Stimulated activated CD4-positive, alpha-beta T cell treated with anti-CD3 and anti-CD28 coated beads, Interleukin-4, amount 100 ng/mL, for 48 hours (primary cell): Measurements from ENCODE around the gene BTBD17.

Experiments
- DNase-seq, 2 donors: peaks; one replicate each; pipeline ENCODE4 v3.0.0-alpha.2; 2020; ENCODE audit warnings: low read depth in 2 of 2

BTBD17 gene

GRCh38 chr17:74387365-74388218 is 25.9 kb upstream of the BTBD17 start:
- DNase-seq, result no peak

- DNase-seq, result no peak
Observed at GRCh38 chr17:74386386-74386785, 24.7 kb upstream of the BTBD17 start.

- DNase-seq, result no peak
Observed at GRCh38 chr17:74385201-74385600, 23.5 kb upstream of the BTBD17 start.

GRCh38 chr17:74383141-74383540 is 21.5 kb upstream of the BTBD17 start:
- DNase-seq, result no peak

DNA sequence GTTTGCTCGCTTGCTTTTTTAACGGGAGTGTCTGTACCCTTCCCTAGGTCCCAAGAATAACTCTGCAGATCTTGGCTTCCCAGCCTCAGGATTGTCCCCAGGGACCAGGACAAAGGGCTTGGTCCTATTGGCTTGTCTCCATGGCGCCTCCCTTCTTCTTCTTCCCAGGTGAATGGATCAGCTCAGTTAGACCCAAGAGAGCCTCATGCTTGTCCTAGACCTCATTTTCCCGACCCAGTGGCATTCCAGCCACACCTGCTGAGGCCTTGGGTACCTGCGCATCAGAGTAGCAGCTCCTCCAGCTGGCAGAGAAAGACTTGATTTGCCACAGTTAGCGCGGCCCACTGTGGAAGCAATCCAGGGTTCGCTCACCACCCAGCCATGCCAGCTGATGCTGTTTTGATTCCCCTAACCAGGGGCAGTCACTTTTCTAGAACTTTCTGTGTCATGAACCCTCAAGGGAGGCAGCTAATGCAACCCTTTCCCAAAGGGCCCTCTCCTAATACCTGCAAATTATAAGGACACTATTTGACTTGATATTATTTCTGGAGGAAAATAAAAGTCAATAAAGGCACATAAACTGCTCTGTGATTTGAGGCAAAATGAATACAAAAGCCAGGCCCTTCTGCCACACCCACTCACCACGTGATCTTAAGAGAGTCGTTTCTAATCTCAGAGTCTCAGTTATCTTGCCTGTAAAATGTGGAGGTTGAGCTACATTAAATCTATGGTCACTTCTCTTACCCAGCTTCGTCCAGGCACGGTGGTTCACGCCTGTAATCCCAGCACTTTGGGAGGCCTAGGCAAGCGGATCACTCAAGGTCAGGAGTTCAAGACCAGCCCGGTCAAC is 19.5 kb upstream of the BTBD17 start:
- no peak for DNase-seq

- DNase-seq, result no peak
Observed at GRCh38 chr17:74380086-74380958, 18.7 kb upstream of the BTBD17 start.

GRCh38 chr17:74379495-74380085 is 17.9 kb upstream of the BTBD17 start:
- DNase-seq, result peak; percentile 89 to 99

DNA sequence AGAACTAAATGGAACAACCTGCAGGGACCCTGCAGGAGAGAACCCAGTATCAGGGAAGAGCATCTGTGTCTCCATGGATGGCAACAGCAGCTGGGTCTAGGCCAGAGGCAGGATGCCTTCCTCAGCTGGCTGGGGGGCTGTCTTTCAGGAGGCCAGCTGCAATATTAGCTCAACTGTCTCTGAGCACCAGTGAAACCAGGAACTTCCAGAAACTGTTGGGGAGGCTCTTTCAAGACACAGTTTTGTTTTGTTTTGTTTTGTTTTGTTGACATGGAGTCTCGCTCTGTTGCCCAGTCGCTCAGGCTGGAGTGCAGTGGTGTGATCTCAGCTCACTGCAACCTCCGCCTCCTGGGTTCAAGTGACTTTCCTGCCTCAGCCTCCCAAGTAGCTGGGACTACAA is 13.2 kb upstream of the BTBD17 start:
- no peak for DNase-seq

- no peak for DNase-seq
Observed at GRCh38 chr17:74373838-74374606, 12.4 kb upstream of the BTBD17 start.

DNA sequence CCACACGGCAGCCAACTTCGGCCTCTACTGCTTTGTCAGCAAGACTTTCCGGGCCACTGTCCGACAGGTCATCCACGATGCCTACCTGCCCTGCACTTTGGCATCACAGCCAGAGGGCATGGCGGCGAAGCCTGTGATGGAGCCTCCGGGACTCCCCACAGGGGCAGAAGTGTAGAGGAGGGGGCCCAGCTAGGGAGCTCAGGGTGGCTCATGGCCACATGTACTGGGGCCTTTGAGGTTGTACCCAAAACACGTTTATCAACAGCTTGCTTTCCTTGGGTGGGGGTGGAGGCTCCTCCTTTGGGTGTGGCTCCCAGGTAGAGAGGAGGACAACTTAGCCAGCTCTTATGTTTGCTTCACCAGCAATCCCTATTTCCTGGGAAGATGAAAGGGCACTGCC is 10.8 kb upstream of the BTBD17 start:
- DNase-seq, result no peak

- DNase-seq, result no peak
Observed at GRCh38 chr17:74371653-74372147, 10.0 kb upstream of the BTBD17 start.

DNA sequence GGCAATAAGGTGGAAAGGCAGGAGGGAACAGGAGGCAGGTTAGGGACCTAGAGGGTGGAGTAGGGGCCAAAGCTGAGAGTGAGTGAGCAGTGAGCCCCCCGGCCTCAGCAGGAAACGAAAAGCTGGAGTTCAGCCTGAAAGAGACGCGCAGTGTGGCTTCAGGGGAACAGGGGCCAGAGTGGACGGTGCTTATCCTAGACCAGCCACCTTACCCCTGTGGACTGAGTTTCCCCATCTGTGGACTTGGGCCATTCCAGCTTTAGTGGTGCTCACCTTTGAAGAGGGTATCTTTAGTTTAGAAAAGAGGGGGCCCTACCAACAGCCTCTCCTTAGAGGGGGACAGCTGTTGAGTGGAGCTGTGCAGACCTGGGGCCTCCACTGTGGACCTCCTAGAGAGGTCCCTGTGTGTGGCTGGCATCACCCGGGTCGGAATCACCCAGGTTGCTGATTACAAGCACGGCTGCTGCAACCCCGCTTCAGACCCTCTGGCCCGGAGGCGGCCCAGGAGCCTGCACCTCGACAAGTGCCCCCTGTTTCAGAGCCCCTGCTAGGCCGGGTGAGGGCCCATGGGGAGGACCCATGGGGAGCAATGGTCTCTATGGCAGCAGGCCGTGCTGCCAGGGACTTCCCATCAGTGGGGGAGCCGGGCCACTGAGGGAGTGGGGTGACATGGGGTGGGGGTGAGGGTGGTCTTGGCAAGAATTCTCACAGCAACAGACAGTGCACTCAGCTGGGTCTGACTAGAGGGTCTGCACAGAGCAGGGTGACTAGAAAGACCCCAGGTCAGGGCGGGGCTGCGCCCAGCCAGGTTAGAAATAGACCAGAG is 8.2 kb upstream of the BTBD17 start:
- no peak for DNase-seq

DNA sequence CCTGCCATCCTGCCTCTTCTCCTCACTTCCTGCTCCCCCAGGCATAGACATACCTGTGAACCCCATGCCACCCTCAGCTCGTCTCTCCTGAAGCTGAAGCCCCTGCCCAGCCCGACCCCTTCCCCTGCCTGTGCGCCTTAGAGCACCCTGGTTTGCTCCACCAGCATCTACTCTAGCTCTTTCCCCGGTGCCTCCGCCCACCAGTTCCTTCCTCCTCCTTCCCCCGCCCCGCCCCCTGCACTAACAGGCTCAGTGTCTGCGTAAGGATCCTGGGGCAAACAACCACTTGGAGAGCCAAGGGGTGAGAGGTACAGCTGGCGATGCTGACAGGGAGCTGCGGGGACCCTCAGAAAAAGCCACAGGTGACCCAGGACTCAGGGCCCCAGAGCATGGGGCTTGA is 7.6 kb upstream of the BTBD17 start:
- DNase-seq, result peak; percentile 58

GRCh38 chr17:74368341-74369081 is 6.8 kb upstream of the BTBD17 start:
- DNase-seq, result peak; percentile 63 to 73

DNA sequence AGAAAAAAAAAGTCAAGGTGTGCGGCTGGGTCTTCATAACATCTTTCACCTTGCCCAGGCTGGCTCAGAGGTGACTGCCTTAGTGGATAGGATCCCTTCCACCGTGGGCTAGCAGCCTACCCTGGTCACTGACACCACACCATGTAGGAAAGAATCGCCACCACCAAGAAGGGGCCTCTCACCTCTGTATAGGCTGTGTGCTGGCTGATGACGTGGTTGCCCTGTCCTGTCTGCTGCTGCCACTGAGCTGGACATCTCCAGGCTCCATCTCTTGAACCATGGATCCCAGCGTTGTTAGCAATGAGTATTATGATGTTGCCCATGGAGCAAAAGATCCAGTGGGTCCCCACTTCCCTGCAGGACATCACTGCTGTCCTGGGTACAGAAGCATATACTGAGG is 5.5 kb upstream of the BTBD17 start, which contains the start of gene GPR142:
Gene GPR142, plus strand, starts transcription at position 301 of the 400 bp plus-strand sequence. CDS start 2,035 bp downstream, outside the sequence.
- no peak for DNase-seq

DNA sequence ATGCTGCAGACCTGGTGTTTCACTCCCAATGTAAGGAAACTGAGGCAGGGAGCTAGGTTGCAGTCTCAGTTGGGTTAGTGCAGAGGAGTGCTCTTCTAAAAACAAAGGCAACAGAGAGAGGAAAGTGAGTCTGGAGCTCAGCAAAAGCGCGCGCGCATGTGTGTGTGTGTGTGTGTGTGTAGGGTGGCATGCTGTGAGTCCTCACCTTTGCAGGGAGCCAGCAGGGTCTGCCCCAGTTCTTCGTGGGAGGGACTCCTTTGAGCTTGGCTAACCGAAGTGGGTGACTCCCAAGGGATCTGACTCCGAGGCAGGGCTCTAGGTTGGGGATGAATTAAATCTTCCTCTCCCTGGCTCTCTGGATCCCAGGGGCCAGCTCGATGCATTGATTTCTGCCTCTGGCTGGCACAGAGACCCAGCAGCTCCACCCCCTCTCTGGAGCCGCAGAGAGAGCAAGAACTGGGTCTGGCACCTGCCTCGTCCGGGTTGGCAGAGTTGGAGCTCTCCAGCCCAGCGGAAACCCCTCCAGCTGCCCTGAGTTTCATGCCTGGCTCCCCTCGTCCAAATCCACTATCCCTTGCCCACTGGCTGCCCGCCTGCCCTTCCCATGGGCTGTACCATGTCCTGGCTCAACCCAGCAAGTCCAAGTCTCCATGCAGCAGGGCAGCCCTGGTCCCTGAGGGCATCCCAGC is 1.3 kb upstream of the BTBD17 start:
- no peak for DNase-seq

GRCh38 chr17:74362069-74362405 is 369 bp upstream of the BTBD17 start:
- DNase-seq, result no peak

- DNase-seq, result no peak
Observed at GRCh38 chr17:74360899-74361229, 804 bp downstream of the BTBD17 start.
